Endometrium (tissue), 2 donors: ENCODE data around the gene AKR1E2.
A peak's percentile ranks its signal among the peaks of the same experiment; 100 is the strongest.

Experiments used
- FAIRE-seq: peaks from 2 replicates; lab custom pipeline; 2012; peaks lifted over from hg19 to GRCh38; lab: Jason Lieb, UNC
- donor health status: control.
- donor health status: control.

AKR1E2 gene

GRCh38 chr10:4845766-4846165 is 19.8 kb downstream of the AKR1E2 start:
- no peak for FAIRE-seq

GRCh38 chr10:4846775-4847174 is 20.8 kb downstream of the AKR1E2 start:
- no peak for FAIRE-seq

GRCh38 chr10:4847561-4848355 is 21.8 kb downstream of the AKR1E2 start:
- FAIRE-seq: no peak

GRCh38 chr10:4848356-4849041 is 22.5 kb downstream of the AKR1E2 start:
- no peak for FAIRE-seq

GRCh38 chr10:4849042-4849402 is 23.0 kb downstream of the AKR1E2 start:
- no peak for FAIRE-seq

DNA sequence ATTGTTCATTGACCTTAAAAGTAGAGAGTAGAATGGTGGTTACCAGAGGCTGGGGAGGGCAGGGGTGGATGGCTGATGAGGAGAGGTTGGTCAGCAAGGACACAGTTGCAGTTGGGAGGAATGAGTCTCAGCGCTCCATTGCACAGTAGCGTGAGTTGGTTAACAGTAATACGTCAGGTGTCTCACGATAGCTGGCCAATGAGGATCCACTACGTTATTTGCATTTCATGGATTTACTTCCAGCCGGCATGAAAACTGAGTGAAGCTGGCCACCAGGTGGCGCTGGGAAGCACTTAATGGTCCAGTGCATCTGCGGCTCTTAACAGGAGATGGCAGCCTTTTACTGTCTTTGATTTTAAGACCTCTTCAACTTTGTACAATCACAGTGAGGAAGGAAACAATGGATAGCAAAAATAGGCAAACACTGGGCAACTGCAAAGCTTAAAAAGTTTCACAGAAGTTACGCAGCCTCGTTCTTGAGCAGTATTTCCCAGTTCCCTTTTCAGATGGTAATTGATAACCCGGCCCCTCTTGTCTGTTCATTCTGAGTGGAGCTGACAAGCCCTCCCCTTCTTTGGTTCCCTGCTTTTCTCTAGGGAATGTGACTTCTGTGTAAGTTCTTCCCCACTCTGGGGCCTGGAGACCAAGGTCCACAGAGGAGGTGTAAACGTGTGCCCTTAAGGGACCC is 23.7 kb downstream of the AKR1E2 start:
- FAIRE-seq: peak; percentile 85

DNA sequence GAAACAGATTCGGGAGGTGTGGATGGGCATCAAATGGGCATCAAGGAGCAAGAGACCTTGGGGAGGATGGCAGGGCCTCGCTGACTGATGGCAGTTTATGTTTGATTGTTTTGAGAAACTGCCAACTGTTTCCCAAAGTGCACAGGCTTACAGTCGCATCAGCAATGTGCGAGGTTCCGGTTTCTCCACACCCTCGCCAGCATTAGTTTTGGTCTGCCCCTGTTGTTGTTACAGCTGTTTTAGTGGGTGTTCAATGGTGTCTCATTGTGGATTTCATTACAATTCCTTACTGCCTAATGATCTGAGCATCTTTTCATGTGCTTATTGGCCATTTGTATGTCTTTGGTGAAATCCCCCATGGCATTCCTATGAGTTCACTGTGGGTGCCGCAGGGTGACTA is 24.4 kb downstream of the AKR1E2 start:
- no peak for FAIRE-seq

DNA sequence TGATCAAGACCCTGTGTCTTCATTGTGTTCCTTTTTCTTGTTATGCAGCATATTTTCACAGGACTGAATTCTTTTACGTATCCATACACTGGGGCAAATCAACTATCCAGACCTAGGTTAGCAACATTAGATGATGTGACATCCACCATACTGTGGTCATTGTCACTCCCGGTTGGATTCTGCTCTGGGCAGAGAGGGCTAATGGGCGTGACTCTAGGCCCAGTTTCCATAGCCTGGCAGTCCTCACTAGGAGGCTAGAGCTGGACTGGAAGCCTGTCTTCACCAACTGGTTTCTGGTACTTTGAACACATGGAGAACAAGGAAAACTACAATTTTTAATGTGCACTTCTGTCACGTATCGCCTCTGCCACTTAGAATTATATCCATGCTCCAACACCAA is 25.2 kb downstream of the AKR1E2 start:
- no peak for FAIRE-seq

DNA sequence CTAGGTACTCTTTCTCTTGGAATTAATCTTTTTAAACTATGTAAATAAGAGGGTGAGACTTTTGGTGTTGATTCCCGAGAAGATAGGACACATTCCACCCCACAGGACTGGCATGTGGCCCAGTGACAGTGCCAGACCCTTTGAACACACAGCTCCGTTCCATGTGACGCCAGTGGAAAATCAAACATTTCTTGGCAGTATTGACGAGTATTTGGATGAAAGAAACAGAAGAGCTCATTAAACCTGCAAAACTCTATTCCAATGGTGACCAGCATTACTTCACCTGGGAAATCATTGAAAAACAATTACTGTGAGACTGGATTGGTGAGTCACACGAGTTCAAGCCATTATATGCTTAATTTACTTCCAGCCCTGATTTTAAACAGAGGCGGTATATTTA is 25.8 kb downstream of the AKR1E2 start:
- FAIRE-seq: no peak

DNA sequence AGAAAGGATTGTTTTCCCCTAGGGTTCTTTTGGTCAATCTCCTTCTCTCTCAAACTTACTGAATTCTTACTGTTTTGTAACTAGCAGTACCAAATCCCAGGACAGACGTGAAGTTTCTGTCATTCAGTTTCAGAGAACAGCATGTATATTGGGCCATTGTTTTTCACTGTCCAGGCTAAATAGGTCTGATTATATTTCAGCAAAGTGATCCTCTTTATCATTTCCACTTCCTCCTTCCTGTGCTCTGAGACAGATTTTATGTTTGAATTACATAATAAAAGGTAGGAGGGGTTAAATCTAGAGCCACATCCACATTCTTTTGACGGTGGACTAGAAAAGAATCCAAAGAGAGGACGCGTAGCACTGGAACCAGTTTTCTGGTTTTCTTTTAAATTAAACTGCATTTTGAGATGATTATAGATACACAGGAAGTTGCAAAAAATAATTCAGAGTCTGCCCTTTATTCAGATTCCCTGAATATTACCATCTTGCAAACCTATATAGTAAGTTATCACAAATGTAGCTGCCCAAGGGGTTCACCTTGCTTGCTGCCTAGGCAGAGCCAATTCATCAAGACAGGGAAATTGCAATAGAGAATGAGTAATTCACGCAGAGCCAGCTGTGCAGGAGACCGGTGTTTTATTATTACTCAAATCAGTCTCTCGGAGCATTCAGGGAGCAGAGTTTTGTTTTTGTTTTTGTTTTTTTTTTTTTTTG is 40.1 kb downstream of the AKR1E2 start:
- no peak for FAIRE-seq

DNA sequence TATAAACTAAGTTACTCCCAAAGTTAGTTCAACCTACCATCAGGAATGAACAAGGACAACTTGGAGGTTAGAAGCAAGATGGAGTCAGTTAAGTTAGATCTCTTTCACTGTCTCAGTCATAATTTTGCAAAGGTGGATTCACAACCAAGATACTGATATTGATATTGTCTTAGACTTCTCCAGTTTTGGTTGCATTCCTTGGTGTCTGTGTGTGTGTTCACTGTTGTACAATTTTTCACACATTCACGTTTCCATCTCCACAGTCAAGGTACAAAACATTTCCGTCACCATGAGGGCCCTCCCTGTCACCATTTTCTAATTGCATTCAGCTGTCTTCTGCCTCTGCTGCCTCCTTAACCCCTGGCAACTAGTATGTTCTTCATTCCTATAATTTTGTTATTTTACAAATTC is 41.1 kb downstream of the AKR1E2 start:
- FAIRE-seq: no peak

DNA sequence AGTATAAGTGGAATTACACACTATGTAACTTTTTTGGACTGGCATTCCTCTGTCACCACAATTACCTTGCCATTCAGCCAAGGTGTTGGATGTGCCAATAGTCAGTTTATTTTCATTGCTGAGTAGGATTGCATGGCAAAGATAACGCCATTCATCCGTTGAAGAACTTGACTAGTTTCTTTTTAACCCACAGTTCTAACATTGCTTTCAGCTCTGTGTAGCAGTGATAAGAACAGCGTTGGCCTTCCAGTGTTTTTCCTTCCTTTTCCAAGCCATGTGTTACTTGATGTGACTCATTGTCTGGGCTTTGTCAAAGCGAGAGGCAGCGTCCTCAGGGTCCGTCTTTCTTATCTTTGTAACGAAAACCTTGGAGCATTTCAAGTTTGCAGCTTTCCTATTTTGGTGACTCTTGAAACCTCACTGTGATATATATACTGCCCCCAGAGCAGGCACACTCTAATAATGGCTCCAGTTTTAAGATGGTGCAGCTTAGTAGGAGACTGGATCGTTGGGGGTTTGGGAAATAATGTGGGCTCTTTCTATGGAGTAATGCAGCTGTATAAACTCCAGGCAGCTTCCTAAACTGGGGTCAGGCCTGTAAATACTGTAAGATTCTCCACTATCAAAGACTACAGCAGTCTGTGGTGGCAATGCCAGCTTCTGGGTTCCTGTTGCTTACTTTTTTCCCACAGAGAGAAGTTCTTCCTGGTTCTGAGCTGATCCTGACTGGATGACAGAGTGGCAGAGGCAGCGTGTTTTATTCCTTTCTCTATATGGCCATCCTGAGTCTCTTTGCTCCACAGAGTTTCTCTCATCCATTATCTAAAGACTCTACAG is 41.7 kb downstream of the AKR1E2 start:
- FAIRE-seq: no peak

DNA sequence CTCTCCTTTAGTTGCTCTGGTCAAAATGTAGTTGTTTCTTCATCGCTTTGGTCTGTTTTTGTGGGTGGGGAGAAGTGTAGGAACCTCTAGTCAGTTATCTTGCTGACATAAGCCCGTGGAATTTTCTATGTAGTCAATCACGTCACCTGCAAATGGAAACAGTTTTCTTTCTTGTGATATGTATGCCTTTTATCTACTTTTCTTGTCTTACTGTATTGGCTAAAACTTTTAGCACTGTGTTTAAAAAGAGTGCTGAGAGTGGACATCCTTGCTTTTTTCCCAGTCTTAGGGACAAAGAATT is 42.3 kb downstream of the AKR1E2 start:
- FAIRE-seq: no peak

GRCh38 chr10:4882704-4883078 is 56.7 kb downstream of the AKR1E2 start:
- no peak for FAIRE-seq

- no peak for FAIRE-seq
These were observed 57.2 kb downstream of the AKR1E2 start for GRCh38 chr10:4883079-4883739.

DNA sequence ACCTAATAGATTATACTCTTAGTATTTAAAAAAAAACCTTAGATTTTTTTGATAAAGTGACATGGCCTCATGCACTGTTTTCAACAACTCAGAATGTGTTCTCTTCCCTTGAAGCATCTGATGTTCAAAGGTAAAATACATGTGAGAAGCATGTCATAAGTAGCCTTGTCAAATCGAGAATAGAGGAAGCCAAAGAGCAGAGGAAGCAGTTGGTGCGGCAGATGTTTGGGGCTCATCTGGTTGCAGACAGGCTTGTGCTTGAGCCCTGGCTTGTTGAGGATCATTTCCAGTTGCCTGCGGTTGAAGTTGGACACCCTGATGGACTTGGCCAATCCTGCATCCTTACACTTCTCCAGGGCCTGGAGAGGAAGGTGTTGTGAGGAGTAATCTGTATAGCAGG is 59.2 kb downstream of the AKR1E2 start:
- no peak for FAIRE-seq

DNA sequence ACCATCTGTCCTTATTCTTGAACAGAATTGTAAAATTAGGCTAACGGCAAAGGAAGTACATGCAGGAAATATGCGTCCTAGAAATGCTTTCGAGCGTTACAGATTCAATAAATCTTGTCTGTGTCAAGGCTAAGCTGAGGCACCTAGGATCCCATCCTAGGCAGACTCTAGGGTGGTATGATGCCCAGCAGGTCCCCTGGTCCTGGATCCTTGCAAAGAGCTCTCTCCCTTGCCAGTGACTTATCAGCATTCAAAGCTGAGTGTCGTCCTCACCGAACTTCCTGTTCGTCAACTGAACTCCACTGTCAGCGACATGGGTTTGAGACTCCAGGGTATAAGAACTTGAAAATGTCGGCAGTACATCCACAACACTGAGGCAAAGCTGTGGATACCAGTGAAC is 61.5 kb downstream of the AKR1E2 start:
- FAIRE-seq: no peak

GRCh38 chr10:4888236-4888635 is 62.2 kb downstream of the AKR1E2 start:
- no peak for FAIRE-seq

DNA sequence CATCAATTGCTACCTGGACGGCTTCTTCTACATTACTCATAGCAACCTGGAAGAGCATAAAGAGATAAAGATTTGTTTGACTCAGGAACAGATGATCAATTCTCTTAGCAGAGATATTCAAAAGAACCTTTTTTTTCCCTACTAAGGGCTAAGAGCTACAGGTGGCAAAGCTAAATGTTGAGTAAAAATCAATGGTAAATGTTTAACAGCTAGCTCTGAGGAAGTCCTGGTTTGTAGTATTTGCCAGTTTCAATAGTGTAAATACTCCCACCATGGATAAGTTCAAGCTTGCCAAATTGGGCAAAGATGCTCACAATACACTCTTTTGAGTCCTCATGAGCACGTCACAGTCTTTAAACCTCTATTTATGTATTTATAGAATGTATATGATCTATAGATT is 64.0 kb downstream of the AKR1E2 start:
- FAIRE-seq: no peak

- FAIRE-seq: no peak
These were observed 66.7 kb downstream of the AKR1E2 start for GRCh38 chr10:4892681-4893080.

- no peak for FAIRE-seq
These were observed 68.3 kb downstream of the AKR1E2 start for GRCh38 chr10:4894335-4894734.
